A549 (cell line): ENCODE measurements around the gene RPA1. TPM values are rescaled to one million over a fixed set of nuclear protein-coding genes. Genes with fewer than 3 reads are reported as not detected.

Experiments
- ATAC-seq, 2 experiments: fragments of 200-7000 bp in 1 of 2; fragments of >200 bp in 1 of 2; cut with Nextera tagmentation in 1 of 2; cut with Tn5 transposase in 1 of 2; 3 replicates each; pipeline versions ENCODE4 v1.8.0 to v1.9.1; 2018 to 2020; ENCODE audit warnings: mild to moderate bottlenecking in 1 of 2, moderate library complexity in 1 of 2
- CTCF ChIA-PET: fragments of 300-600 bp; sonication (Branson Sonifier 250); formaldehyde crosslinking; extraction: SDS; loops from one replicate; lab custom pipeline; 2021; ENCODE audit warnings: antibody characterized with exemption, inconsistent platforms; lab: Yijun Ruan, JAX
- POLR2A ChIA-PET: fragments of 350-600 bp; formaldehyde crosslinking; extraction: SDS; loops from one replicate; lab custom pipeline; 2021; ENCODE audit warnings: antibody characterized with exemption, inconsistent platforms; lab: Yijun Ruan, JAX
- DNase-seq, 2 experiments: peaks; one replicate each; pipeline versions ENCODE4 v3.0.0 to v3.0.0-alpha.2; 2011 to 2016; ENCODE audit warnings: low read depth in 1 of 2, low spot score in 1 of 2
- FAIRE-seq: peaks from 2 replicates; lab custom pipeline; 2011; peaks lifted over from hg19 to GRCh38; lab: Jason Lieb, UNC
- H3K27ac ChIP-seq, 2 experiments: fragments of >200 bp; sonication (Bioruptor Twin); formaldehyde crosslinking; 3 replicates each; pipeline ENCODE4 v1.5.1; 2016 to 2017
- H3K4me1 ChIP-seq: fragments of >200 bp; sonication (Bioruptor Twin); formaldehyde crosslinking; 3 replicates; pipeline ENCODE4 v1.6.1; 2016
- H3K4me2 ChIP-seq: fragments of >200 bp; sonication (Bioruptor Twin); formaldehyde crosslinking; 3 replicates; pipeline ENCODE4 v1.6.1; 2016
- H3K4me3 ChIP-seq: fragments of >200 bp; sonication (Bioruptor Twin); formaldehyde crosslinking; 3 replicates; pipeline ENCODE4 v1.5.1; 2016
- H3K9me3 ChIP-seq: fragments of >200 bp; sonication (Bioruptor Twin); formaldehyde crosslinking; 3 replicates; pipeline ENCODE4 v1.6.1; 2016
- CBX8 ChIP-seq: fragments of 200-600 bp; sonication (generic); IDR thresholded peaks from 2 replicates; pipeline ENCODE4 v1.6.1; 2016
- CHD4 ChIP-seq: fragments of 200-600 bp; sonication (generic); IDR thresholded peaks from 2 replicates; pipeline ENCODE4 v1.6.1; 2016; ENCODE audit warnings: antibody characterized with exemption, mild to moderate bottlenecking, borderline replicate concordance
- EP300 ChIP-seq, 2 experiments: fragments of >200 bp; sonication (Bioruptor Twin); formaldehyde crosslinking; IDR thresholded peaks; 2 replicates in 1 of 2; 3 replicates in 1 of 2; pipeline ENCODE4 v1.6.1; 2016 to 2017
- FOSL2 ChIP-seq, 2 experiments: fragments of 450-650 bp in 1 of 2; fragments of >200 bp in 1 of 2; sonication (Bioruptor Twin) in 1 of 2; formaldehyde crosslinking; IDR thresholded peaks; 2 replicates each; pipeline versions ENCODE4 v1.5.0 to v1.6.1; 2016 to 2020; ENCODE audit warnings: mild to moderate bottlenecking in 1 of 2, moderate library complexity in 1 of 2
- FOXS1 ChIP-seq: fragments of 250-450 bp; sonication (Bioruptor Pico); IDR thresholded peaks from 2 replicates; pipeline ENCODE4 v1.5.0; 2020; ENCODE audit warnings: mild to moderate bottlenecking, moderate library complexity
- HEYL ChIP-seq: fragments of 250-450 bp; sonication (Bioruptor Pico); IDR thresholded peaks from 2 replicates; pipeline ENCODE4 v1.8.0; 2021; ENCODE audit warnings: mild to moderate bottlenecking, moderate library complexity
- HOXB5 ChIP-seq: fragments of 250-450 bp; sonication (Bioruptor Pico); IDR thresholded peaks from 2 replicates; pipeline ENCODE4 v1.5.0; 2020; ENCODE audit warnings: mild to moderate bottlenecking, moderate library complexity
- KDM1A ChIP-seq: fragments of 200-600 bp; sonication (generic); IDR thresholded peaks from 2 replicates; pipeline ENCODE4 v1.6.1; 2016; ENCODE audit warnings: low read depth, mild to moderate bottlenecking
- KDM5A ChIP-seq: fragments of 200-600 bp; sonication (generic); IDR thresholded peaks from 2 replicates; pipeline ENCODE4 v1.6.1; 2016; ENCODE audit warnings: antibody characterized with exemption, mild to moderate bottlenecking
- NFE2L2 ChIP-seq: fragments of 150-350 bp; conservative IDR thresholded peaks from 2 replicates; pipeline ENCODE4 v1.6.1; 2014; ENCODE audit warnings: low read length
- NPAS2 ChIP-seq: fragments of 250-450 bp; sonication (Bioruptor Pico); IDR thresholded peaks from 2 replicates; pipeline ENCODE4 v1.8.0; 2022; ENCODE audit warnings: mild to moderate bottlenecking, moderate library complexity, borderline replicate concordance
- PHF8 ChIP-seq: fragments of 200-600 bp; sonication (generic); IDR thresholded peaks from 2 replicates; pipeline ENCODE4 v1.6.1; 2016; ENCODE audit warnings: low read depth, mild to moderate bottlenecking, antibody characterized with exemption, moderate library complexity, borderline replicate concordance
- POLR2AphosphoS2 ChIP-seq: conservative IDR thresholded peaks from 2 replicates; pipeline ENCODE4 v1.6.1; 2012; ENCODE audit warnings: low read length, improper control_type of control experiment, inconsistent platforms
- RFX5 ChIP-seq: fragments of 450-650 bp; IDR thresholded peaks from 2 replicates; pipeline ENCODE4 v1.7.1; 2014; ENCODE audit warnings: antibody characterized with exemption, mild to moderate bottlenecking, moderate library complexity
- SMC3 ChIP-seq: fragments of >200 bp; sonication (Bioruptor Twin); formaldehyde crosslinking; IDR thresholded peaks from 3 replicates; pipeline ENCODE4 v1.6.1; 2018; ENCODE audit warnings: inconsistent platforms
- SREBF2 ChIP-seq: fragments of 450-650 bp; IDR thresholded peaks from 2 replicates; pipeline ENCODE4 v1.6.1; 2014; ENCODE audit warnings: mild to moderate bottlenecking, moderate library complexity
- ZC3H11A ChIP-seq: fragments of 450-650 bp; IDR thresholded peaks from 2 replicates; pipeline ENCODE4 v1.6.1; 2014; ENCODE audit warnings: antibody characterized with exemption, mild to moderate bottlenecking
- ZNF302 ChIP-seq: fragments of 250-450 bp; sonication (Bioruptor Pico); IDR thresholded peaks from 2 replicates; pipeline ENCODE4 v1.9.0; 2021; ENCODE audit warnings: inconsistent platforms, mild to moderate bottlenecking, moderate library complexity
- ZSCAN20 ChIP-seq: fragments of 250-450 bp; sonication (Bioruptor Pico); IDR thresholded peaks from 2 replicates; pipeline ENCODE4 v1.8.0; 2022; ENCODE audit warnings: mild to moderate bottlenecking, moderate library complexity
- WGBS: methylation state at CpG from one replicate; pipeline ENCODE4 v1.1.6; 2017; ENCODE audit errors: missing lambda C conversion rate; 5-methylcytosine and 5-hydroxymethylcytosine counted together
- polyA plus RNA-seq, 4 experiments: library from polyadenylated mRNA; depleted of rRNA in 3 of 4; stranded (reverse); fragments of >200 nt; fragmentation: RNase III in 1 of 4; extraction: RNeasy Plus Mini Kit Qiagen cat#74134 plus additional on column Dnase treatment in 1 of 4; gene quantifications; 2 replicates in 3 of 4; 3 replicates in 1 of 4; pipeline ENCODE4 v1.2.3, GENCODE V29; 2011 to 2017
- TF ChIP-seq, protein P1 (sequence below): fragments of >200 bp; sonication (Bioruptor Twin); formaldehyde crosslinking; IDR thresholded peaks from 3 replicates; pipeline ENCODE4 v1.6.1; 2016
- TF ChIP-seq, protein P2 (sequence below): fragments of >200 bp; sonication (Bioruptor Twin); formaldehyde crosslinking; IDR thresholded peaks from 3 replicates; pipeline ENCODE4 v1.5.1; 2016
- TF ChIP-seq, protein P3 (sequence below): fragments of 200-600 bp; sonication (generic); IDR thresholded peaks from 2 replicates; pipeline ENCODE4 v1.6.1; 2016; ENCODE audit warnings: antibody characterized with exemption, mild to moderate bottlenecking, moderate library complexity
- TF ChIP-seq, protein P4 (sequence below): fragments of 450-650 bp; IDR thresholded peaks from 2 replicates; pipeline ENCODE4 v1.6.1; 2014; ENCODE audit warnings: antibody characterized with exemption
- TF ChIP-seq, protein P5 (sequence below): IDR thresholded peaks from 2 replicates; pipeline ENCODE4 v1.6.1; 2012; ENCODE audit warnings: low read depth, borderline replicate concordance
- TF ChIP-seq, protein P6 (sequence below): fragments of 250-450 bp; sonication (Bioruptor Pico); IDR thresholded peaks from 2 replicates; pipeline ENCODE4 v1.5.0; 2020; ENCODE audit warnings: low read depth, mild to moderate bottlenecking, moderate library complexity

RPA1 gene
- polyA plus RNA-seq, 2 of the 4 experiments (the other 2 are of a cell fraction): 72.2 to 136 TPM

DNA sequence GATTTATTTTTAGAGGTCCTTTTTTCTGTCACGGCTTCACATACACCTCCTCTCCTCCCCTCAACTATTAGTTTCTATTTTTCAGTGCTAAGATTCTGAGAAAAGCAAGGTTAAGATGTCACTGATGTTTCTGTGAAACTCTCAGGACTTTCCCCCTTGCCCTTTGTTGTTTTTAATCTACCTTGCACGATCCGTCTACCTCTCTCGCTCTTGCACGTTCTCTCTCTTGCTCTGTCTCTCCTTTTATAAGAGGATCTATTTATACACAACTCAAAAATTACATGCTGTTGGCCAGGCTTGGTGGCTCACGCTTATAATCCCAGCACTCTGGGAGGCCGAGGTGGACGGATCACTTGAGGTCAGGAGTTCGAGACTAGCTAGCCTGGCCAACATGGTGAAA is 43.6 kb downstream of the RPA1 start:
- FAIRE-seq: no peak
- 96% methylated on average over 9 of the region's 9 CpGs for WGBS
- CTCF ChIA-PET: interaction anchor here (1.7 to 2.6 kb wide), 3 partner anchors 9 to 152 kb away, joined by 6 to 17 read pairs (median 17); partner anchors contain the start of gene RTN4RL1
- TF ChIP-seq HEYL (CRISPR knock-in tag): no peak
- TF ChIP-seq, protein P1, sequence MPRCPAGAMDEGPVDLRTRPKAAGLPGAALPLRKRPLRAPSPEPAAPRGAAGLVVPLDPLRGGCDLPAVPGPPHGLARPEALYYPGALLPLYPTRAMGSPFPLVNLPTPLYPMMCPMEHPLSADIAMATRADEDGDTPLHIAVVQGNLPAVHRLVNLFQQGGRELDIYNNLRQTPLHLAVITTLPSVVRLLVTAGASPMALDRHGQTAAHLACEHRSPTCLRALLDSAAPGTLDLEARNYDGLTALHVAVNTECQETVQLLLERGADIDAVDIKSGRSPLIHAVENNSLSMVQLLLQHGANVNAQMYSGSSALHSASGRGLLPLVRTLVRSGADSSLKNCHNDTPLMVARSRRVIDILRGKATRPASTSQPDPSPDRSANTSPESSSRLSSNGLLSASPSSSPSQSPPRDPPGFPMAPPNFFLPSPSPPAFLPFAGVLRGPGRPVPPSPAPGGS: no peak
- no peak for TF ChIP-seq FOXS1
- no peak for TF ChIP-seq SMC3
- no peak for TF ChIP-seq SREBF2
- TF ChIP-seq POLR2AphosphoS2: no peak
- no peak for TF ChIP-seq RFX5
- TF ChIP-seq, protein P2, sequence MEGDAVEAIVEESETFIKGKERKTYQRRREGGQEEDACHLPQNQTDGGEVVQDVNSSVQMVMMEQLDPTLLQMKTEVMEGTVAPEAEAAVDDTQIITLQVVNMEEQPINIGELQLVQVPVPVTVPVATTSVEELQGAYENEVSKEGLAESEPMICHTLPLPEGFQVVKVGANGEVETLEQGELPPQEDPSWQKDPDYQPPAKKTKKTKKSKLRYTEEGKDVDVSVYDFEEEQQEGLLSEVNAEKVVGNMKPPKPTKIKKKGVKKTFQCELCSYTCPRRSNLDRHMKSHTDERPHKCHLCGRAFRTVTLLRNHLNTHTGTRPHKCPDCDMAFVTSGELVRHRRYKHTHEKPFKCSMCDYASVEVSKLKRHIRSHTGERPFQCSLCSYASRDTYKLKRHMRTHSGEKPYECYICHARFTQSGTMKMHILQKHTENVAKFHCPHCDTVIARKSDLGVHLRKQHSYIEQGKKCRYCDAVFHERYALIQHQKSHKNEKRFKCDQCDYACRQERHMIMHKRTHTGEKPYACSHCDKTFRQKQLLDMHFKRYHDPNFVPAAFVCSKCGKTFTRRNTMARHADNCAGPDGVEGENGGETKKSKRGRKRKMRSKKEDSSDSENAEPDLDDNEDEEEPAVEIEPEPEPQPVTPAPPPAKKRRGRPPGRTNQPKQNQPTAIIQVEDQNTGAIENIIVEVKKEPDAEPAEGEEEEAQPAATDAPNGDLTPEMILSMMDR: no peak
- TF ChIP-seq FOSL2 (IDR thresholded peaks at IDR 0.05): no peak
- no peak for TF ChIP-seq FOSL2 (CRISPR knock-in tag; IDR thresholded peaks at IDR 0.05)
- no peak for TF ChIP-seq ZNF302 (CRISPR knock-in tag)
- no peak for TF ChIP-seq HOXB5 (CRISPR knock-in tag)
- TF ChIP-seq CHD4: no peak
- no peak for TF ChIP-seq ZC3H11A
- no peak for TF ChIP-seq EP300 (IDR thresholded peaks at IDR 0.05)
- TF ChIP-seq, protein P3, sequence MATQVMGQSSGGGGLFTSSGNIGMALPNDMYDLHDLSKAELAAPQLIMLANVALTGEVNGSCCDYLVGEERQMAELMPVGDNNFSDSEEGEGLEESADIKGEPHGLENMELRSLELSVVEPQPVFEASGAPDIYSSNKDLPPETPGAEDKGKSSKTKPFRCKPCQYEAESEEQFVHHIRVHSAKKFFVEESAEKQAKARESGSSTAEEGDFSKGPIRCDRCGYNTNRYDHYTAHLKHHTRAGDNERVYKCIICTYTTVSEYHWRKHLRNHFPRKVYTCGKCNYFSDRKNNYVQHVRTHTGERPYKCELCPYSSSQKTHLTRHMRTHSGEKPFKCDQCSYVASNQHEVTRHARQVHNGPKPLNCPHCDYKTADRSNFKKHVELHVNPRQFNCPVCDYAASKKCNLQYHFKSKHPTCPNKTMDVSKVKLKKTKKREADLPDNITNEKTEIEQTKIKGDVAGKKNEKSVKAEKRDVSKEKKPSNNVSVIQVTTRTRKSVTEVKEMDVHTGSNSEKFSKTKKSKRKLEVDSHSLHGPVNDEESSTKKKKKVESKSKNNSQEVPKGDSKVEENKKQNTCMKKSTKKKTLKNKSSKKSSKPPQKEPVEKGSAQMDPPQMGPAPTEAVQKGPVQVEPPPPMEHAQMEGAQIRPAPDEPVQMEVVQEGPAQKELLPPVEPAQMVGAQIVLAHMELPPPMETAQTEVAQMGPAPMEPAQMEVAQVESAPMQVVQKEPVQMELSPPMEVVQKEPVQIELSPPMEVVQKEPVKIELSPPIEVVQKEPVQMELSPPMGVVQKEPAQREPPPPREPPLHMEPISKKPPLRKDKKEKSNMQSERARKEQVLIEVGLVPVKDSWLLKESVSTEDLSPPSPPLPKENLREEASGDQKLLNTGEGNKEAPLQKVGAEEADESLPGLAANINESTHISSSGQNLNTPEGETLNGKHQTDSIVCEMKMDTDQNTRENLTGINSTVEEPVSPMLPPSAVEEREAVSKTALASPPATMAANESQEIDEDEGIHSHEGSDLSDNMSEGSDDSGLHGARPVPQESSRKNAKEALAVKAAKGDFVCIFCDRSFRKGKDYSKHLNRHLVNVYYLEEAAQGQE: no peak
- TF ChIP-seq, protein P4, sequence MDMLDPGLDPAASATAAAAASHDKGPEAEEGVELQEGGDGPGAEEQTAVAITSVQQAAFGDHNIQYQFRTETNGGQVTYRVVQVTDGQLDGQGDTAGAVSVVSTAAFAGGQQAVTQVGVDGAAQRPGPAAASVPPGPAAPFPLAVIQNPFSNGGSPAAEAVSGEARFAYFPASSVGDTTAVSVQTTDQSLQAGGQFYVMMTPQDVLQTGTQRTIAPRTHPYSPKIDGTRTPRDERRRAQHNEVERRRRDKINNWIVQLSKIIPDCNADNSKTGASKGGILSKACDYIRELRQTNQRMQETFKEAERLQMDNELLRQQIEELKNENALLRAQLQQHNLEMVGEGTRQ: no peak
- no peak for TF ChIP-seq KDM5A
- TF ChIP-seq, all 56 proteins: peak for 0
- POLR2A ChIA-PET: no interaction called here
- H3K4me2 ChIP-seq: no peak overlapping the region
- H3K9me3 ChIP-seq: no peaks in the 10 kb centered on the region
- H3K4me3 ChIP-seq: no peak overlapping the region
- no peak overlapping the region for H3K27ac ChIP-seq
- no peaks in the 10 kb centered on the region for H3K4me1 ChIP-seq
- no peak for DNase-seq
- no peak for ATAC-seq

DNA sequence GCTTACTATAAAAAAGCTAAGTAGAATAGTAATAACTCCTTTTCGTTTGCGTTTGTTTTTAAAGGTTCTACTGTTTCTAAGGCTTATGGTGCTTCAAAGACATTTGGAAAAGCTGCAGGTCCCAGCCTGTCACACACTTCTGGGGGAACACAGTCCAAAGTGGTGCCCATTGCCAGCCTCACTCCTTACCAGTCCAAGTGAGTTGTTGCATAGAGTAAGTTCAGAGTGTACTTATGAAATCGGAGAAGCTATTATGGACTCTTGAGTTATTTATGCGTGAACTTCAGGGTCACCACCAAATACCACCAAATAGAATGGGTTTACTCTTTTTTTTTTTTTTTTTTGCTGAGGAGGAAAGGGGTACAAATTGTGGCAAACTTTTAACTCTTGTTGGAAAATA is 45.8 kb downstream of the RPA1 start:
- Histone ChIP-seq H3K9me3 (no peaks in the 10 kb centered on the region), H3K4me2 (no peak overlapping the region), H3K27ac (no peak overlapping the region), H3K4me3 (no peak overlapping the region), H3K4me1 (no peaks in the 10 kb centered on the region)
- TF ChIP-seq, protein P5, sequence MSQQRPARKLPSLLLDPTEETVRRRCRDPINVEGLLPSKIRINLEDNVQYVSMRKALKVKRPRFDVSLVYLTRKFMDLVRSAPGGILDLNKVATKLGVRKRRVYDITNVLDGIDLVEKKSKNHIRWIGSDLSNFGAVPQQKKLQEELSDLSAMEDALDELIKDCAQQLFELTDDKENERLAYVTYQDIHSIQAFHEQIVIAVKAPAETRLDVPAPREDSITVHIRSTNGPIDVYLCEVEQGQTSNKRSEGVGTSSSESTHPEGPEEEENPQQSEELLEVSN: no peak
- TF ChIP-seq, protein P1: no peak
- no peak for TF ChIP-seq PHF8
- TF ChIP-seq FOSL2 (IDR thresholded peaks at IDR 0.05): no peak
- TF ChIP-seq FOSL2 (CRISPR knock-in tag; IDR thresholded peaks at IDR 0.05): no peak
- no peak for TF ChIP-seq KDM1A
- TF ChIP-seq CHD4: no peak
- no peak for TF ChIP-seq ZSCAN20
- TF ChIP-seq NPAS2: no peak
- no peak for TF ChIP-seq CBX8
- no peak for TF ChIP-seq NFE2L2
- TF ChIP-seq, protein P6, sequence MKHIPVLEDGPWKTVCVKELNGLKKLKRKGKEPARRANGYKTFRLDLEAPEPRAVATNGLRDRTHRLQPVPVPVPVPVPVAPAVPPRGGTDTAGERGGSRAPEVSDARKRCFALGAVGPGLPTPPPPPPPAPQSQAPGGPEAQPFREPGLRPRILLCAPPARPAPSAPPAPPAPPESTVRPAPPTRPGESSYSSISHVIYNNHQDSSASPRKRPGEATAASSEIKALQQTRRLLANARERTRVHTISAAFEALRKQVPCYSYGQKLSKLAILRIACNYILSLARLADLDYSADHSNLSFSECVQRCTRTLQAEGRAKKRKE (CRISPR knock-in tag): no peak
- no peak for TF ChIP-seq KDM5A
- ChIA-PET CTCF (interaction anchor here (1.0 to 2.6 kb wide), 4 partner anchors 11 to 150 kb away, joined by 3 to 17 read pairs (median 12); partner anchors contain the start of gene RTN4RL1), POLR2A (no interaction called here)
- DNase-seq (no peak), FAIRE-seq (no peak), ATAC-seq (no peak)
- 92% methylated on average over 4 of the region's 4 CpGs for WGBS
